HepG2 (cell line): Measurements from ENCODE around the gene SLC23A3. TPM values are rescaled to one million over a fixed set of nuclear protein-coding genes. Genes with fewer than 3 reads are reported as not detected.

Source experiments
- ATAC-seq: fragments of 200-7000 bp; cut with Tn5 transposase; 3 replicates; pipeline ENCODE4 v1.9.1; 2020; ENCODE audit warnings: mild to moderate bottlenecking, moderate library complexity
- BruUV-seq: library from RNA; stranded (reverse); fragments of 400-500 nt; replicated peaks from 2 replicates; lab custom pipeline; 2021; lab: Mats Ljungman, UMichigan
- CTCF ChIA-PET: fragments of 300-600 bp; formaldehyde crosslinking; extraction: SDS; loops from one replicate; lab custom pipeline; 2021; ENCODE audit warnings: low total read pairs, inconsistent platforms, low intra/inter-chr PET ratio; lab: Yijun Ruan, JAX
- POLR2A ChIA-PET: fragments of 350-600 bp; sonication (Branson Sonifier 250); formaldehyde crosslinking; loops from one replicate; lab custom pipeline; 2020; ENCODE audit warnings: antibody characterized with exemption, inconsistent platforms; lab: Yijun Ruan, JAX
- DNase-seq: peaks from one replicate; pipeline ENCODE4 v3.0.0-alpha.2; 2015; ENCODE audit warnings: low spot score
- FAIRE-seq: peaks from 3 replicates; lab custom pipeline; 2011; peaks lifted over from hg19 to GRCh38; lab: Jason Lieb, UNC
- H2AFZ ChIP-seq: one replicate; pipeline ENCODE4 v1.6.1; 2011; ENCODE audit warnings: low read length, inconsistent platforms
- H3K27ac ChIP-seq: fragments of 300-600 bp; 3 replicates; pipeline ENCODE4 v1.8.0; 2011; ENCODE audit warnings: mixed run types, mild to moderate bottlenecking, mixed read lengths, low read length, inconsistent platforms; ENCODE audit not compliant: insufficient read depth; ENCODE audit errors: extremely low read length
- H3K27me3 ChIP-seq, 2 experiments: fragments of 200-600 bp in 1 of 2; 2 replicates in 1 of 2; 3 replicates in 1 of 2; pipeline versions ENCODE4 v1.6.0 to v1.8.0; 2011; ENCODE audit warnings: low read length in 2 of 2, mild to moderate bottlenecking in 2 of 2, moderate library complexity in 2 of 2, inconsistent platforms in 1 of 2; ENCODE audit not compliant: insufficient read depth in 2 of 2, control insufficient read depth in 1 of 2
- H3K36me3 ChIP-seq, 2 experiments: fragments of 200-600 bp in 1 of 2; replicated peaks in 1 of 2; 2 replicates in 1 of 2; 3 replicates in 1 of 2; pipeline versions ENCODE4 v1.5.1 to v1.8.0; 2011; ENCODE audit warnings: low read length in 2 of 2, inconsistent platforms in 1 of 2; ENCODE audit not compliant: insufficient read depth in 2 of 2, control insufficient read depth in 1 of 2
- H3K4me1 ChIP-seq: 2 replicates; pipeline ENCODE4 v1.5.1; 2012; ENCODE audit warnings: low read length, inconsistent platforms; ENCODE audit not compliant: insufficient read depth
- H3K4me2 ChIP-seq: 2 replicates; pipeline ENCODE4 v1.6.0; 2011; ENCODE audit warnings: low read depth, low read length, inconsistent platforms
- H3K4me3 ChIP-seq, 3 experiments: fragments of 200-600 bp in 1 of 3; sonication (generic), shearing (Covaris generic) in 1 of 3; replicated peaks in 1 of 3; 2 replicates each; pipeline ENCODE4 v1.5.1; 2011 to 2016; ENCODE audit warnings: low read length in 3 of 3, inconsistent platforms in 2 of 3, low read depth in 2 of 3, mild to moderate bottlenecking in 2 of 3, control low read depth in 1 of 3, mixed read lengths in 1 of 3; ENCODE audit not compliant: insufficient read depth in 1 of 3
- H3K79me2 ChIP-seq: one replicate; pipeline ENCODE4 v1.6.1; 2011; ENCODE audit warnings: low read length, inconsistent platforms; ENCODE audit not compliant: insufficient read depth
- H3K9ac ChIP-seq: 2 replicates; pipeline ENCODE4 v1.6.0; 2011; ENCODE audit warnings: mild to moderate bottlenecking, low read depth, low read length, inconsistent platforms; ENCODE audit not compliant: insufficient read depth
- H3K9me3 ChIP-seq: 2 replicates; pipeline ENCODE4 v1.5.1; 2012; ENCODE audit warnings: mild to moderate bottlenecking, low read length
- H4K20me1 ChIP-seq: 2 replicates; pipeline ENCODE4 v1.6.0; 2011; ENCODE audit warnings: inconsistent platforms, mild to moderate bottlenecking, low read length, moderate library complexity; ENCODE audit not compliant: insufficient read depth
- AGO1 ChIP-seq: fragments of 200-400 bp; formaldehyde crosslinking; IDR thresholded peaks from 2 replicates; pipeline ENCODE4 v1.6.1; 2017; ENCODE audit warnings: mild to moderate bottlenecking, low read depth, low read length, moderate library complexity; ENCODE audit not compliant: poor library complexity, severe bottlenecking
- ARNT2 ChIP-seq: sonication (generic); formaldehyde crosslinking; IDR thresholded peaks from 2 replicates; pipeline ENCODE4 v1.8.0; 2022; ENCODE audit warnings: mild to moderate bottlenecking, low read depth, missing genetic modification reagents, moderate library complexity
- CREB1 ChIP-seq, 2 experiments: fragments of 450-650 bp in 1 of 2; IDR thresholded peaks; 2 replicates each; pipeline ENCODE4 v1.6.1; 2016 to 2017; ENCODE audit warnings: control low read depth in 1 of 2, mild to moderate bottlenecking in 1 of 2, missing compliant biosample characterization in 1 of 2, missing genetic modification characterization in 1 of 2
- EHMT2 ChIP-seq: fragments of 200-600 bp; sonication (generic); IDR thresholded peaks from 2 replicates; pipeline ENCODE4 v1.7.0; 2017; ENCODE audit warnings: antibody characterized with exemption, low read depth, low read length, borderline replicate concordance
- GPBP1L1 ChIP-seq: sonication (generic); formaldehyde crosslinking; IDR thresholded peaks from 2 replicates; pipeline ENCODE4 v1.5.0; 2020; ENCODE audit warnings: mild to moderate bottlenecking, missing genetic modification reagents
- HIC2 ChIP-seq: sonication (generic); formaldehyde crosslinking; IDR thresholded peaks from 2 replicates; pipeline ENCODE4 v1.9.0; 2022; ENCODE audit warnings: low read depth, missing genetic modification reagents
- IRF9 ChIP-seq: sonication (generic); formaldehyde crosslinking; IDR thresholded peaks from 2 replicates; pipeline ENCODE4 v1.8.0; 2022; ENCODE audit warnings: missing genetic modification reagents, mild to moderate bottlenecking, borderline replicate concordance
- KAT7 ChIP-seq: IDR thresholded peaks from 2 replicates; pipeline ENCODE4 v1.6.1; 2018; ENCODE audit warnings: borderline replicate concordance, missing compliant biosample characterization
- KLF12 ChIP-seq: sonication (generic); formaldehyde crosslinking; IDR thresholded peaks from 2 replicates; pipeline ENCODE4 v1.4.0; 2020; ENCODE audit warnings: missing genetic modification reagents, borderline replicate concordance
- MIER2 ChIP-seq: IDR thresholded peaks from 2 replicates; pipeline ENCODE4 v1.6.1; 2016; ENCODE audit warnings: missing biosample characterization, missing genetic modification reagents
- SP140L ChIP-seq: sonication (generic); formaldehyde crosslinking; IDR thresholded peaks from 2 replicates; pipeline ENCODE4 v1.4.0; 2020; ENCODE audit warnings: missing genetic modification reagents, borderline replicate concordance
- SSRP1 ChIP-seq: IDR thresholded peaks from 2 replicates; pipeline ENCODE4 v1.6.1; 2016; ENCODE audit warnings: control low read depth
- ZBTB21 ChIP-seq: sonication (generic); formaldehyde crosslinking; IDR thresholded peaks from 2 replicates; pipeline ENCODE4 v1.4.0; 2020; ENCODE audit warnings: missing genetic modification reagents
- ZBTB33 ChIP-seq: sonication (generic); formaldehyde crosslinking; IDR thresholded peaks from 2 replicates; pipeline ENCODE4 v1.4.0; 2020; ENCODE audit warnings: missing genetic modification reagents
- ZNF230 ChIP-seq: sonication (generic); formaldehyde crosslinking; IDR thresholded peaks from 2 replicates; pipeline ENCODE4 v1.4.0; 2020; ENCODE audit warnings: mild to moderate bottlenecking, missing genetic modification reagents
- ZNF292 ChIP-seq: sonication (generic); formaldehyde crosslinking; IDR thresholded peaks from 2 replicates; pipeline ENCODE4 v1.8.1; 2022; ENCODE audit warnings: mild to moderate bottlenecking, low read depth, missing genetic modification reagents, borderline replicate concordance
- ZNF441 ChIP-seq: sonication (generic); formaldehyde crosslinking; IDR thresholded peaks from 2 replicates; pipeline ENCODE4 v1.7.0; 2021; ENCODE audit warnings: missing genetic modification reagents, borderline replicate concordance
- ZNF768 ChIP-seq: sonication (generic); formaldehyde crosslinking; IDR thresholded peaks from 2 replicates; pipeline ENCODE4 v1.4.0; 2020; ENCODE audit warnings: missing genetic modification reagents
- WGBS: methylation state at CpG from one replicate; pipeline ENCODE4 v1.1.6; 2017; ENCODE audit warnings: low lambda C conversion rate; 5-methylcytosine and 5-hydroxymethylcytosine counted together
- in situ Hi-C: cut with HindIII; loops from 2 replicates; pipeline ENCODE4 v1.10.0; 2017; ENCODE audit warnings: low pct_unique_long_range_greater_than_20kb; ENCODE audit not compliant: extremely low pct_ligation_motif_present
- intact Hi-C: fragments of 100-400 bp; cut with micrococcal nuclease; formaldehyde crosslinking; loops from one replicate; pipeline ENCODE4 v1.10.0; 2022; ENCODE audit not compliant: unreplicated experiment
- polyA plus RNA-seq, 8 experiments: library from polyadenylated mRNA; depleted of rRNA in 3 of 8; stranded (reverse) in 7 of 8; unstranded in 1 of 8; fragments of >200 nt; fragmentation: Illumina TruSeq in 4 of 8; extraction: Trizol in 4 of 8; gene quantifications; 2 replicates each; pipeline versions ENCODE4 v1.2.1 to v1.2.3, GENCODE V29; 2011 to 2016; ENCODE audit warnings: low read depth in 4 of 8, missing spikeins in 1 of 8, mixed read lengths in 1 of 8; ENCODE audit not compliant: insufficient read depth in 1 of 8
- total RNA-seq, 5 experiments: library from RNA; depleted of rRNA; stranded (reverse); fragments of >200 nt; fragmentation: Illumina TruSeq; extraction: Trizol; gene quantifications; 2 replicates each; pipeline ENCODE4 v1.2.3, GENCODE V29; 2016; ENCODE audit warnings: low read depth in 1 of 5

The SLC23A3 gene
- total and polyA plus RNA-seq, 2 of the 13 experiments (the other 11 are each of a cell fraction or from before 2014, with no cell fraction given) = 0.38 to 0.78 TPM

- Histone ChIP-seq H3K36me3 (peaks cover 39 to 57% of the 10 kb centered on the region in 2 experiments), H3K9ac (no peak overlapping the region), H3K4me3 (no peak overlapping the region), H3K9me3 (no peaks in the 10 kb centered on the region), H3K4me1 (peaks cover 49% of the 10 kb centered on the region), H3K4me2 (peak overlapping the region; percentile 99), H3K27me3 (no peaks in the 10 kb centered on the region), H3K27ac (no peak overlapping the region), H3K79me2 (peaks cover 11% of the 10 kb centered on the region), H2AFZ (no peak overlapping the region), H4K20me1 (no peaks in the 10 kb centered on the region)
- no peak for DNase-seq
- no TSS peak for BruUV-seq
- ChIA-PET POLR2A (interaction anchor here (1.0 to 6.2 kb wide), 7 partner anchors 8 to 79 kb away, joined by 3 to 196 read pairs (median 15); partner anchors contain the start of genes CNPPD1, GLB1L, STK16 and ZFAND2B), CTCF (no interaction called here)
- 96% methylated on average over 27 of the region's 27 CpGs for WGBS
- no peak for FAIRE-seq
- in situ Hi-C loops = no loop called here
- intact Hi-C loops = no loop called here
- ATAC-seq = no peak
- no peak for TF ChIP-seq MIER2 (CRISPR knock-in tag)
- TF ChIP-seq ARNT2 (CRISPR knock-in tag) = no peak
- no peak for TF ChIP-seq GPBP1L1 (CRISPR knock-in tag)
- TF ChIP-seq AGO1 = peak; percentile 32
- peak; percentile 40; the same call in 1 of the 2 replicates for TF ChIP-seq IRF9 (CRISPR knock-in tag)
- no peak for TF ChIP-seq EHMT2
- TF ChIP-seq ZNF292 (CRISPR knock-in tag) = no peak
- no peak for TF ChIP-seq CREB1 (IDR thresholded peaks at IDR 0.05)
- no peak for TF ChIP-seq CREB1 (CRISPR knock-in tag; IDR thresholded peaks at IDR 0.05)
- TF ChIP-seq HIC2 (CRISPR knock-in tag) = no peak
- no peak for TF ChIP-seq ZBTB21 (CRISPR knock-in tag)
- no peak for TF ChIP-seq SP140L
- no peak for TF ChIP-seq KAT7
- peak; percentile 42; the same call in 1 of the 2 replicates for TF ChIP-seq ZNF768 (CRISPR knock-in tag)
- peak; percentile 53; the same call in 1 of the 2 replicates for TF ChIP-seq ZBTB33 (CRISPR knock-in tag)
- TF ChIP-seq KLF12 (CRISPR knock-in tag) = no peak
- no peak for TF ChIP-seq ZNF230
- no peak for TF ChIP-seq SSRP1 (CRISPR knock-in tag)
- no peak for TF ChIP-seq ZNF441 (CRISPR knock-in tag)
Measured at GRCh38 chr2:219215871-219216534, 46.2 kb upstream of the SLC23A3 start.
